Muscle of arm (tissue), 12 donors: ENCODE results near the gene GNPTAB. TPM values are rescaled to one million over a fixed set of nuclear protein-coding genes. Genes with fewer than 3 reads are reported as not detected.
"Not testable (repeated sequence)": the region's sequence is repeated elsewhere in the genome, so short reads cannot be mapped to it uniquely, and the experiment has no call there.

Experiments
- DNase-seq: peaks from one replicate; pipeline ENCODE4 v3.0.0-alpha.2; 2013
- polyA plus RNA-seq, 12 donors: library from polyadenylated mRNA; unstranded; fragments of 120-200 nt; gene quantifications; one replicate each; pipeline ENCODE4 v1.2.1, GENCODE V29; 2013; ENCODE audit not compliant: insufficient read length in 12 of 12

Gene GNPTAB
- polyA plus RNA-seq, 12 donors: 14.7 to 36.5 (median 19.9) TPM; not detected in 1

- DNase-seq: no peak
These were observed 91.7 kb downstream of the GNPTAB start, which contains the start of gene SYCP3 for GRCh38 chr12:101738920-101739665. Gene SYCP3 (minus strand): TSS chr12:101739462. CDS start chr12:101737935, 1,527 bp downstream.

GRCh38 chr12:101737476-101737875, 93.3 kb downstream of the GNPTAB start:
- DNase-seq: no peak

- DNase-seq: not testable (repeated sequence)
These were observed 96.3 kb downstream of the GNPTAB start for GRCh38 chr12:101734482-101734881.

- no peak for DNase-seq
These were observed 97.6 kb downstream of the GNPTAB start for GRCh38 chr12:101733166-101733565.

GRCh38 chr12:101732318-101732717, 98.4 kb downstream of the GNPTAB start:
- no peak for DNase-seq

- no peak for DNase-seq
These were observed 100.9 kb downstream of the GNPTAB start for GRCh38 chr12:101729842-101730241.

GRCh38 chr12:101727098-101727497, 103.7 kb downstream of the GNPTAB start:
- no peak for DNase-seq

GRCh38 chr12:101722392-101722791, 108.4 kb downstream of the GNPTAB start:
- no peak for DNase-seq

- no peak for DNase-seq
These were observed 110.6 kb downstream of the GNPTAB start for GRCh38 chr12:101720118-101720517.

- no peak for DNase-seq
These were observed 111.2 kb downstream of the GNPTAB start for GRCh38 chr12:101719566-101719965.

- DNase-seq: no peak
These were observed 115.8 kb downstream of the GNPTAB start for GRCh38 chr12:101714877-101715444.

GRCh38 chr12:101713930-101714329, 116.8 kb downstream of the GNPTAB start:
- no peak for DNase-seq

GRCh38 chr12:101713059-101713682, 117.6 kb downstream of the GNPTAB start:
- DNase-seq: peak; percentile 12

- DNase-seq: no peak
These were observed 120.5 kb downstream of the GNPTAB start for GRCh38 chr12:101710288-101710687.

GRCh38 chr12:101707131-101707782, 123.5 kb downstream of the GNPTAB start:
- DNase-seq: no peak

GRCh38 chr12:101706403-101706802, 124.4 kb downstream of the GNPTAB start:
- DNase-seq: no peak

- no peak for DNase-seq
These were observed 127.3 kb downstream of the GNPTAB start for GRCh38 chr12:101703487-101703886.

GRCh38 chr12:101700299-101700820, 130.4 kb downstream of the GNPTAB start:
- DNase-seq: no peak

- peak; percentile 11 for DNase-seq
These were observed 131.9 kb downstream of the GNPTAB start for GRCh38 chr12:101698800-101699347.

GRCh38 chr12:101697930-101698799, 132.6 kb downstream of the GNPTAB start:
- DNase-seq: peak; percentile 43
